GM18505 (cell line): Measurements from ENCODE around the gene ZSWIM5.
"Not testable (repeated sequence)": the region's sequence is repeated elsewhere in the genome, so short reads cannot be mapped to it uniquely, and the experiment has no call there.

Experiments
- ATAC-seq: cut with Tn5 transposase; IDR thresholded peaks from one replicate; pipeline ENCODE4 v1.9.1; 2021; ENCODE audit not compliant: unreplicated experiment
- POLR2A ChIP-seq: IDR thresholded peaks from 4 replicates; pipeline ENCODE4 v1.6.1; 2011; ENCODE audit warnings: borderline replicate concordance; ENCODE audit not compliant: insufficient read depth, insufficient read length; ENCODE audit errors: extremely low read depth

The ZSWIM5 gene

DNA sequence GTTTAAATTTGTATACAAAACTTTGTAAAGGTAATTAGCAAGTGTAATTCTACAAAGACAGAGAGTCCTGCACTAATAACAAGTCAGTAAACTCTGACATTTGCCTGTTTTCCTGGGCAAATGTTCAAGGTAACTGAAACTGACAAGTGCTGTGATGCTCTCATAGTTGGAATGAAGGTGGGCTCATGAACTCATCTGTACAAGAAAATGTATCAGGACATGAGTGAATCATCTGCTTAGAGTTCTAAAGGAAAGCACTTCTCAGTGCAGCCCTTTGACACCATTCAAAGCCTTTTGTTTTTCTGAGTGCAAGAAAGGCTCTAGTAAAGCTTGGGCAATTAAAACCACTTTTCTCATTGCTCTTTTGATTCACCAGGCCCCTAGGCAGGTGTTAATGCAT is 102.9 kb downstream of the ZSWIM5 start:
- no peak for TF ChIP-seq POLR2A
- no peak for ATAC-seq

DNA sequence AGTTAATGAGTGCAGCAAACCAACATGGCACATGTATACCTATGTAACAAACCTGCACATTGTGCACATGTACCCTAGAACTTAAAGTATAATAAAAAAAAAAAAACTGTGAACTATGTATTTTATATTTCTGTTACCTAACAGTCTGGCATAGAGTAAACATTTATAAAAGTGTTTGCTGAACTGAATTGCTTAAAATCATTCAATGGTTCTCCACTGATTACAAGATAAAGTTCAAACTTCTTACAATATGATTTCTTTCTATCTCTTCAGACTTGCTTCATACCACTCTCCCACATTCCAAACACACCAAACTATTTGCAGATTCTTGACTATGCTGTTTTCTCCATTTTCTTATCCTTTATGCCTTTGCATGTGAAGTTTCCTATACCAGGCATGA is 104.5 kb downstream of the ZSWIM5 start:
- ATAC-seq: no peak
- no peak for TF ChIP-seq POLR2A

DNA sequence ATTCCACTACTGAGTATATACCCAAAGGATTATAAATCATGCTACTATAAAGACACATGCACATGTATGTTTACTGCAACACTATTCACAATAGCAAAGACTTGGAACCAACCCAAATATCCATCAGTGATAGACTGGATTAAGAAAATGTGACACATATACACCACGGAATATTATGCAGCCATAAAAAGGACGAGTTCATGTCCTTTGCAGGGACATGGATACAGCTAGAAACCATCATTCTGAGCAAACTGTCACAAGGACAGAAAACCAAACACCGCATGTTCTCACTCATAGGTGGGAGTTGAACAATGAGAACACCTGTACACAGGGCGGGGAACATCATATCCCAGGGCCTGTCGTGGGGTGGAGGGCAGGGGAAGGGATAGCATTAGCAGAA is 104.9 kb downstream of the ZSWIM5 start:
- ATAC-seq: not testable (repeated sequence)

GRCh38 chr1:45097944-45098343 is 108.5 kb downstream of the ZSWIM5 start:
- no peak for ATAC-seq
- no peak for TF ChIP-seq POLR2A

GRCh38 chr1:45097079-45097478 is 109.3 kb downstream of the ZSWIM5 start:
- ATAC-seq: no peak

GRCh38 chr1:45095450-45095849 is 111.0 kb downstream of the ZSWIM5 start:
- no peak for ATAC-seq
- TF ChIP-seq POLR2A: no peak

More at GRCh38 chr1:45097079-45097478, 109.3 kb downstream of the ZSWIM5 start:
- no peak for TF ChIP-seq POLR2A

DNA sequence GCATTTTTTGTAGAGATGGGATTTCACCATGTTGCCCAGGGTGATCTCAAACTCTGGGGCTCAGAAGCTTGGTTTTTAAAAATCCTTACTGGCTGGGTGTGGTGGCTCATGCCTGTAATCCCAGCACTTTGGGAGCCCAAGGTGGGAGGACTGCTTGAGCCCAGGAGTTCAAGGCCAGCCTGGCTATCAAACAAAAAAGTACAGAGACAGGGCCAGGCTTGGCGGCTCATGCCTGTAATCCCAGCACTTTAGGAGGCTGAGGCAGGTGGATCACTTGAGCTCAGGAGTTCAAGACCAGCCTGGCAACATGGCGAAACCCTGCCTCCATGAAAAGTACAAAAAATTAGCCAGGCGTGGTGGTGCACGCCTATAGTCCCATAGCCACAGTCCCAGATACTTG is 112.0 kb downstream of the ZSWIM5 start:
- ATAC-seq: not testable (repeated sequence)

DNA sequence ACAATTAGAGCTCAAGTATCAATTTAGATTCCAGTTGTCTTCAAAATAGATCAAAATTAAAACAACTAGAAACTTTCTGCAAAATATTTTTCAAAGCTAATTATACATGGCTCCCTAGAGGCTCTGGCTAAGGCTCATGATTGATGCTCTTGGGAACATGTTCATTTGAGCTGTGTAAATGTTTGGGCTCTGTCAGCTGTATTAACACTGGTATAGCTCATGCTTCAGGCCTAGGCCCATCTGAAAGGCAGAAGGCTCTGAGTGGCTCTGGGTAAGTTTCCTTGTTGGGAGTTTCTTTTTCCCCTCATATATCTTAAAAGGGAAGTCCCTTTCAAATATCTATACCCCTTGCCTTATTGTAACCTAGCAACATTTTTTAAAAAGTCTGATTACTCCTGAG is 113.1 kb downstream of the ZSWIM5 start:
- no peak for TF ChIP-seq POLR2A
- ATAC-seq: no peak

GRCh38 chr1:45089711-45090110 is 116.7 kb downstream of the ZSWIM5 start:
- no peak for ATAC-seq
- TF ChIP-seq POLR2A: no peak

- no peak for ATAC-seq
- no peak for TF ChIP-seq POLR2A
Observed at GRCh38 chr1:45084562-45084961, 121.8 kb downstream of the ZSWIM5 start.

- no peak for TF ChIP-seq POLR2A
- no peak for ATAC-seq
Observed at GRCh38 chr1:45079533-45079932, 126.9 kb downstream of the ZSWIM5 start.

DNA sequence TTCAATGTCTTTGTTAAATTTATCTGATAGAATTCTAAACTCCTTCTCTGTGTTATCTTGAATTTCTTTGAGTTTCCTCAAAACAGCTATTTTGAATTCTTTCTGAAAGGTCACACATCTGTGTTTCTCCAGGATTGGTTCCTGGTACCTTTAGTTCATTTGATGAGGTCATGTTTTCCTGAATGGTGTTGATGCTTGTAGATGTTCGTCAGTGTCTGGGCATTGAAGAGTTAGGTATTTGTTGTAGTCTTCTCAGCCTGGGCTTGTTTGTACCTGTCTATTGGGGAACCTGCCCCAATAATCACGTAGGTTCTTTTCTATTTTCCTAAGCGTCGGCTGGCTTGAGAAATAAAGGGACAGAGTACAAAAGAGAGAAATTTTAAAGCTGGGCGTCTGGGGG is 129.4 kb downstream of the ZSWIM5 start:
- ATAC-seq: not testable (repeated sequence)

GRCh38 chr1:45071567-45071966 is 134.8 kb downstream of the ZSWIM5 start:
- TF ChIP-seq POLR2A: no peak
- ATAC-seq: no peak

- TF ChIP-seq POLR2A: no peak
- no peak for ATAC-seq
Observed at GRCh38 chr1:45067806-45068205, 138.6 kb downstream of the ZSWIM5 start.

DNA sequence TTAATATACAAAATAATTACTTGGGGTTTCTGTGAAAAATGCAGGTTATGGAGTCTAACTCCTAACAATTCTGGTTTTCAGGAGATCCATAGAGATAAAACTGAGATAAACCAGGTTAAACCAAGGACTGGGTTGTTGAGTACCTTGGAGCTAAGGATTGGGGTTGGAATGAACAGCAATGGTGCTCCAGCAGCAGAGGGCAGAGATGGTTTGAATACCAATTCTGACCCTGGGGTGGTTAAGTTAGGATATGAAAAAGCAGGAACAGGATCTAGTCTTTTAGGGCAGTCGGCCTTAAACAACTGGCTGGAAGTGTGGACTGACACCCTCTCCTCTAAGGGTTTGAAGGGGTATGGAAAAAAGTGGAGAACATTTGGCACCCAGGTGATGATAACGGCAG is 141.3 kb downstream of the ZSWIM5 start:
- ATAC-seq: no peak
- TF ChIP-seq POLR2A: no peak

- ATAC-seq: not testable (repeated sequence)
Observed at GRCh38 chr1:45062463-45062862, 143.9 kb downstream of the ZSWIM5 start.
